HG03135 (cell line): Measurements from ENCODE around the gene EVL.

ENCODE experiments used
- ATAC-seq: cut with Tn5 transposase; IDR thresholded peaks from one replicate; pipeline ENCODE4 v1.9.1; 2021; ENCODE audit warnings: mild to moderate bottlenecking, moderate library complexity; ENCODE audit not compliant: unreplicated experiment

Gene EVL

DNA sequence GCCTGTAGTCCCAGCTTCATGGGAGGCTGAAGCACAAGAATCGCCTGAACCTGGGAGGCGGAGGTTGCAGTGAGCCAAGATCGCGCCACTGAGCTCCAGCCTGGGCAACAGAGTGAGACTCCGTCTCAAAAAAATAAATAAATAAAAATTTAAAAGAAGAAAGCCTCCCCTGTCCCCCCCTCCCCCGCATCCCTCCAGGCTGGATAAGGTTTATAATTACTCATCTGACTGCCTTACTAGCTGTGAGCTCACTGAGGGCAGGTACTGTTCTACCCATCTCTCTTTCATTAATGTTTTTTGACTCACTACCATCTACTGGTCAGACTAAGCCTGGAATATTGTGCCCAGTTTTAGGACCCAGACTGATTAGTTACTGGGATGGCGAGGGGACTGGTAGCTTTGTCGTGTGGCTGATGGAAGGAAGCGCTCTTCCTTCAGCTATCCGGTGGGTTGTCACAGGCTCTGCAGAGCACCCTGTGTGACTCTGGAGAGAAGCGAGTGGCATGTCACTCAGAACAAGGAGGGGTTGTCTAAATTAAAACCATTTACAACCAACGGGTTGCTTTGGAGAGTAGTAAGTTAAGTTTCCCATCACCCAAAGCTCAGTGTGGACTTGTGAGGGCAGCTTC lies 16.9 kb downstream of the EVL start:
- no peak for ATAC-seq

DNA sequence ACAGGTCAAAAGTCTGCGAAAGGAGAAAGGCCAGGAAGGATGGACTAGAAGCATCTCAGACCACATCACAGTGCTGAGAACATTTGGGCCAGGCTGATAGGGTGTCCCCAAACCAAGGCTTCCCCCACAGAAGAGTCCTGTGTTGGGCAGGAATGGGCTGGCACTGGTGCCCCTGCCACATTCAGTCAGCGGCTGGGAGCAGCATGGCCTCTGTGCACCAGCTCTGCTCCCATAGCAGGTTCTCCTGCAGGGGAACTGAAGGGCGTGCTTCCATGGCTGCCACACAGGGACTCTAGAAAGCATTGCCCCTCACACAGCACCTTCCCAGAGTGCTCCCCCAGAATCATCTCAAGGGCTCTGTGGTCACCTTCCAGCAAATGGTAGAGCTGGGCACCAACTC lies 17.5 kb downstream of the EVL start:
- ATAC-seq: no peak

DNA sequence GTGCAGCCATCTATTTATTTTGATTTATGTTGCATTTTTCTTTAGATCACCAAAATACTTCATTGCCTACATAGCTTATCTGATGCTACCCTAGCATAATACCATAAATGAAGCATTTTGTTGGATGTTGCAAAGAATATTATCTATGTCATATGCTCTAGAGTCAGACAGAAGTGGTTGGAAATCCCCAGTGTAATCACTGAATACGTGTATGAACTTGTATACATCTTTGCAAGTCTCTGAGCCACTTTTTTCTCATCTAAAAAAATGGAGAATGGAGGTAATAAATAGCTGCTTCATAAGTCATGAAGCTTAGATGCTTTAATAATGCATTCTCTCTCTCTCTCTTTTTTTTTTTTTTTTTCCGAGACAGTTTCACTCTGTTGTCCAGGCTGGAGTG lies 18.5 kb downstream of the EVL start:
- no peak for ATAC-seq

DNA sequence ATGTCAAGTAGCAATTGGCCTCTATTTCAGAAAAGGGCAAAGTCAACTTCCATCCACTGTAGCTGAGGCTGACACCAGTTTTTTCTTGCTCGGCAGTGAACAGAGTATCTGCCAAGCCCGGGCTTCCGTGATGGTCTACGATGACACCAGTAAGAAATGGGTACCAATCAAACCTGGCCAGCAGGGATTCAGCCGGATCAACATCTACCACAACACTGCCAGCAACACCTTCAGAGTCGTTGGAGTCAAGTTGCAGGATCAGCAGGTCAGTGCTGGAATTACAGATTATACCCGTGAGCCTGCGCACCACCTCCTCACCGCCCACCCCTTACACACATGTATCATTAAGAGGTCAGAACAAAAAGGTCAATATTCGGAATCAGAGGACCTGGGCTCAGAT lies 19.4 kb downstream of the EVL start:
- no peak for ATAC-seq

DNA sequence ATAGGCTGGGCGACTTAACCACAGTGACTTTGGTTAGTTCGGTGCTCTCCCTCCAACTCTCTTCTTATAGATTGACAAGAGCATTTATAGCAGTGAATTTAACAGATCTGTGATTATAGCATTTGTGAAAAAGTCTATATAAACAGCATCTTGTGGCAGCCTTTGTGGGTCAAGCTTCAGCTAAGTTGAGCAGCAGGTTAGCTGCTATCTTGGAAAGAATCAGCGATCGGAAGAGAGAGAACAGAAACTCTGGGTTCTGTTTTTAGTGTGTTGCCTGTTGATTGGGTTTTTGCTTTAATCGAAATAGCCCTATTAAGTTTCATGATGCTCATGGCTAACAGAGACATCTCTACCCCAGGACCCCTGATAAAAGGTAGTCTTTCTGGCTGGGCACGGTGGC lies 20.2 kb downstream of the EVL start:
- ATAC-seq: no peak

DNA sequence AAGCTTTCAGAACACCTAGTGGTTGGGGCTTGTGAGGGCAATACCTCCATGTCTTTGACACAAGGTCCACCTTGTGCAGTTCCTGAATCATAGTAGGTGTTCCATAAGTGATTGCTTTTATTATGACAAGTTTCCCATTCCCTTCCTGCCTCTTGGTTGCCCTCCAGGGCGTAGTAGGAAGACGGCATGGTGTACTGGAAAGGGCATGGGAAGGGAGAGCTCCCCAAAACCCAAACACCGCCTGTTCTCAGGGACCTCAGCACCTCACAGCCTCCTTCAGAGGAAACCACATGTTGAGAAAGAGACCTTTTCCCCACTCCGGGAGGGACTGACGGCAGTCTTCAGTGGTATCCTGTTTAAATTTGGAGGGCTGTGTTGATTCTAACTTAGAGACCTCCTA lies 21.1 kb downstream of the EVL start:
- ATAC-seq: no peak

DNA sequence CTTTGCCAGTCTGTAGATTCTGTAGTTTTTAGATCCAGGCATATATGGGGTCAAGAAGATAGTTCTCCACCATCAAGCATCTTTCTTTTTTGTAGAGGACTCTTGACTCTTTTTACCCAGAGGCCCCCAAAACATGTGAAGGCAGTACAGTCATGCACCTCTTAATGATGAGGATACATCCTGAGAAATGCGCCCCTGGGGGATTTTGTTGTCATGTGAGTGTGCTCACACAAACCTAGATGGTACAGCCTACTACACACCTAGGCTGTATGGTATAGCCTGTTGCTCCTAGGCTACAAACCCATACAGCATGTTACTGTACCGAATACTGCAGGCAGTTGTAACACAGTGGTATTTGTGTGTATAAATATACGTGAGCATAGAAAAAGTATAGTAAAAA lies 23.0 kb downstream of the EVL start:
- ATAC-seq: no peak

DNA sequence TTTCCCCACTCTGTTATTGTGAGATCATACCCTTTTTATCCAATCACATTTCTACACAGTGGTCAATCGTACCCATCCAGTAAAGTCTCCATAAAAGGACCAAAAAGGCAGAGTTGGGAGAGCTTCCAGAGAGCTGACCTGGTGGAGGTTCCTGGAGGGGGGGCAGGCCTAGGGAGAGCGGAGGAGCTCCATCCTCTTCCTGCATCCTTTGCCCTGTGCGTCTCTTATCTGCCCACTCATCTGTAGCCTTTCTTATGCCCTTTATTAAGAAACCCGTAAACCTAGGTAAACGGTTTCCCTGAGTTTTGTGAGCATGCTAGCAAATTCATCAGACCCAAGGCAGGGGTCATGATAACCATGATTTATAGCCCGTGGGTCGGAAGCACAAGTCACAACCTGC lies 26.2 kb downstream of the EVL start:
- ATAC-seq: no peak

DNA sequence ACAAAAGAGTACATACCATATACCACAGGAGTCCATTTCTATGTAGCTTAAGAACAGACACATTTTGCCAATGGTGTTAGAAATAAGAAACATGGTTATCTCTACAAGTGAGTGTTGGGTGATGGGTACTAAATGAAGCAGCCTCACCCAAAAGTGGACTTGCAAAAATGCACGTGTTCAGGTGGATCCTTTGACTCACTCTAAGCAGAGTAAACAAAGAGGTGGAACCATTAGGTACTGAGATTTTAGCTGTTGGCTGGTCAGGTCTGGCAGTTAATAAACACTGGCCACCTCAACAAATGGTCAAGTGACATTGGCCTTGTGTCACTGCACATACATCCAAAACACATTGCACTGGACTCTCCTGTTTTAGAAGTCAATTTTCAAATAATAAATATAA lies 27.6 kb downstream of the EVL start:
- ATAC-seq: no peak

DNA sequence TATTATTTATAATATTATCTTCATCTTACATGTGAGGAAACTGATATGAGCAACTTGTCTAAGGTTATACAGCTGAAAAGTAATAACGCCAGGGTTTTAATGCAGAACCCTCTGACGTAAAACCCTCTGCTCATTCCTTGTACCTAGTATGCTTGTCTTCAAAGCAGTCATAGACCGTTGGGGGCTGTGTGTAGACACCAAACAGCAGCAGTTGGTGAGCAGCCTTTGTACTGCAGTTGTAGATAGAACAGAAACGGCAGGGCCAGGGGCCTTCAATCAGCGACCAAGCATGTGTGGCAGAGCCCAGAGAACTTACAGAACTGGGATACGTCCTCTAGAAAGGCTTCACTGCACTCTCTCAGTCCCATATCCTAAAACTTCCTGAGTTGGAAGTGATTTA lies 28.1 kb downstream of the EVL start:
- no peak for ATAC-seq

DNA sequence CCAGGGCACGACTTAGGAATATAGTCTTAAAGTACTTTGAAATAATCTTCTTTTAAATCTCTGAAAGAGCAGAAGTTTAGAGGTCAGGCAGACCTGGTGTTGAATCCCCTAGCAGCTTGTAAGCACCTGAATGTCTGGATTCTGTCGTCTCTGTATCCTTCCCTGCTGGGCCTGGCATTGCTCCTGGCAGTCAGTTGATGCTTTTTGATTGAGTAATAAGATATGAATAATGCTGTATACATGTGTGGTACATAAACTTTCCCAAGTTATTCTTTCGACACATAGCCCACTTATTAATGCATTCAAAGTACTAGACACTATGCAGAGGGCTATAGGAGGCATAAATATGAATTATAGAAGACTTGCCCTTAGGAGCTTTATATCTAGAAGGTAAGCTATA lies 31.4 kb downstream of the EVL start:
- ATAC-seq: no peak

DNA sequence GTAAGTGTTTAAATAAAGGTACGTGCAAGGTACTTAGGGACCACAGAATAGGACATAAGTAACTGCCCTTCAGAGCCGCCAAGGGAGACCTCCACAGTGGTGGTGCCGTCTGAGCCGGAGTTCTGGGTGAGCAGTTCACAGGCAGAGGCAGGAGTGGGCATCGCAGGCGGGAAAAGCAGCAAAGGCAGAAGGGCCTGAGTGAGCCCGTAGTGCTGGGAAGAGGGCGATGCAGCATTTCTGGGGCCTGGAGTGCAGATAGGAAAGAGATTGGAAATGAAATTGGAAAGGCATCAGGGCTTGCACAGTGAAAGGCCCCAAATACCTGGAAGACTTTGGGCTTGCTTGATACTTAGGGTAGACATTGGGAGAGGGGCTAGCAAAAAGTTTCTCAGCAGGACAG lies 32.9 kb downstream of the EVL start:
- no peak for ATAC-seq

DNA sequence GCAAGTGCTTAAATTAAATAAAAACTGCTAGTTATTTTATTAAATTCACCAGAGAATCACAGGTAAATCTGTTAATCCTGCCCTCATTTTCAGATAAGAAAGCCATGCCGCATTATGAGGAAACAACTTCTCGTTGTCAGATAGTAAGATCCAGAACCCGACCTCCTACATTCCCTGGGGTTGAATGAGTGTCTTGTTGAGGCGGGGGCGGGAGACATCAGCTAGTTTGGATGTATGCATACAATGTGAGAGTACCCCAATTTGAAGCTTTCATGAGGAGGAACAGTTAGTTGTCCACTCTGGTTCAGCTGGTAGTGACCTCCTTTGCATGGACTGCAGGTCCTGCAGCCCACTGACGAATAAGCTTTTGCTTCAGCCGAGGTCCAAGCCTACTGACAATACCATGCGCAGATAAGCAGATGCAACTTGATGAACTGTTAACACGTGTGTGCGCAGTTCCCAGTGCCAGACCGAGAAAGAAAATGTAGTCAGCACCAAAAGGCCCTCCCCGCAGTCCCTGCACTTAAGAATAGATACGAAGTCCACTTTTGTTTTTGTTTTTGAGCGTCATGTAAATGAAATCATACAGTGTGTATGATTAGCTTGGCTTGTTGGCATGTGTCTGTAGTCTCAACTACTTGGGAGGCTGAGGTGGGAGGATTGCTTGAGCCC lies 34.9 kb downstream of the EVL start:
- no peak for ATAC-seq

DNA sequence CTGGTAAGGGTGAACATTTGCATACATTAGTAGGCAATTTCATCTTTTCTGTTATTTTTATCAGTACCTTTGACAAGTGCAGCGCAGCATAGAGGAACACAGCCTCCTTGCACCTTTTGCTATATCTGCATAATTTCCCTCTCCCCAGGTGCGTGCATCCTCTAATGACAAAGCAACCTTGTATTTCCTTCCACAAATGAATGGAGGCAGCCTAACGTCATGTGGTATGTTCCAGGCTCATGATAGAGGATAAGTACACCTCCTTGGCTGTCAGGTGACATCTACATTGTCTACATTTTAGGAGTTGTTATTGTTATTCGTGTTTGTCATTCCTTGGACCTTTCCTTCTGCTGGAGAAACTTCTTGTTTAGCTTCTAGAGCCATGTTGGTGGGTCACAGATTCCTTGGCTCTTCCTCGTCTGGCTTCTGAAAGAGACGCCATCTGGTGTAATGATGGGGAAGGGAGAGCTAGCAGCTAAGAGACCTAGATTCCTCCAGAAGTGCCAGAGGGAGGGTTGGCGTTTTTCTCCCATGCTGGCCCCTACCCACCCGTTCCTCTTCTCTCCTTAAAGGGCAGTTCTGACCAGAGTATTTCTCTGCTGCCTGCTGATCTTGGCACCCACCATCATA lies 37.0 kb downstream of the EVL start:
- ATAC-seq: no peak

DNA sequence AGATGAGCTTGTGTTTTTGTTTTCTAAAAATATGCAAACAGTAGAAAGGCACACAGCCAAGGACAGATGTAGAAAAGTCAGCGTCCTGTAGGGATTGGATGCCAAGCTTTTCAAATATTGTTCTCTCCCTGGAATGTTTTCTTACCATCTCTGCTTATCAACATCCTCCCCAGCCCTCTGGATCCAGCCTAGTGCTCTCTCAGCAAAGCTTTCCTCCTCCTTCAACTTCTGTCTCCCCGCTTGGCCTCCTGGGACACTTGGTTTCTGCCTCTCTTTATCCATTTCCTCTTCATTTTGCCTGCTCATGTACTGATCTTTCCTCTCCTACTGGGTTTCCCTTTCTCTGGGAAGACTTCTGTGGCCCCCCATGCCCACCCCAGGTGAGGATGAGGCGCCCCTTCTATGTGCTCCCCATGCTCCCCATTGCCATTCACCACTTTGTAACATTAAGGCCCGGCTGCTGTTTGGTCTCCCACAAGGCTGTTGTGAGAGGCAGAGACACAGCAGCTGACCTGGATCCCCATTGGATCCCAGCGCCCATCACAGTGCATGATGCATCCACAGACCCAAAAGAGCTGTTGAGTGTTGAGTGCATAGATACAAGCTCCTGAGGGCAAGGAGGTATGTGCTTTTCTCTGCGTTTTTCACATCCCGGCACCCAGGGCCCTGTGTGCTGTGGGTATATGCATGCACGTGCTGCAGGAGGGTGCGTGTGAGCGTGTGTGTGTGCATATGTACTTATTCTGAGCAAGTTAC lies 38.2 kb downstream of the EVL start:
- no peak for ATAC-seq

DNA sequence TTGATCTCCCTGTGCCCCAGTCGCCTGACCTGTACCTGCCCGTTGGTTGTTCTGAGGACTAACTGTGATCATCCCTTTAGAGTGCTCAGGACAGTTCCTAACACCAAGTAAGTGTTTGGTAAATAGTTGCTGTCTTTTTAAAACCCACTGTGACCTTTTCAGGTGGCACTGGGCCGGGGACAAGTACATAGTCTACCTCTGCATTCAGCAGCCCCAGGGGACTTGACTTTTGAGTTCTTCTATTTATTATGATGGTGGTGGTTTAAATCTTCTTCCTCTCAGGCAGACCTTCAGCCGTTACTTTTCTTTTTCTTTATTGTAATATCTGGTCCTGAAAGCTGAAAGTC lies 38.8 kb downstream of the EVL start:
- ATAC-seq: no peak

DNA sequence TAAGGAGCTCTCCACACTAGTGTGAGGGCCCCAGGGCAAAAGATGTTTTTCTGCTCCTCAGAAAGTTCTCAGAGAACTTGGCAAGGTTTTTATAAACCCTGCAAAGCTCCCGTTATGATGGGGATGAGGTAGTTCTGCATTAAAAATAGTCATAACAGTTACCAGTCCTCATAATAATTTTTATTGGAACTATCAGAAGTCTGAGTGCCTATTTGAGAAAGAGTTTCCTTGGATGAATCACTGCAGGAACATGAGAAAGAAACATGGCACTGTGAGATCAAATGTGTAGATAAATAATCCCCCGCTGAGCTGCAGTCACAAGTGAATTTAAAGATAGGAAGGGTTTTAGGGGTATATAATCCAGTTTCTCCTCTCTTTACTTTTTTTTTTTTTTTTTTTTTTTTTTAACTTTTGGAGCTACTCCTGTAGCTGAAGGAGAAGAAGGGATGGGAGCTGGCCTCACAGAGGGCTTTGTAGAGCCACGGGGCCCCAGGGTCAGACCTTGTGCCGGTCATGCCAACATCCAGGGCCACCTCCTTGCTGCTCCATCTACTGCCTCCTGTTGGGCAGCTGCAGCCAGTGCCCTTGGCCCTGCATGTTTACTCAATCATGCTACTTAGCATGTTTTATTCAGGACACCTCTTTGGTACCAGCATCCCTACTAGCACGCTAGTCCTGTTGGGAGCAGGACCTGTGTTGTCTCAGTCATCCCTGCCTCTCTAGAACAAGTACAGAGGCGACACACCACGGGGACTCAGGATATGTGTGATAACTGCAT lies 39.5 kb downstream of the EVL start:
- no peak for ATAC-seq

DNA sequence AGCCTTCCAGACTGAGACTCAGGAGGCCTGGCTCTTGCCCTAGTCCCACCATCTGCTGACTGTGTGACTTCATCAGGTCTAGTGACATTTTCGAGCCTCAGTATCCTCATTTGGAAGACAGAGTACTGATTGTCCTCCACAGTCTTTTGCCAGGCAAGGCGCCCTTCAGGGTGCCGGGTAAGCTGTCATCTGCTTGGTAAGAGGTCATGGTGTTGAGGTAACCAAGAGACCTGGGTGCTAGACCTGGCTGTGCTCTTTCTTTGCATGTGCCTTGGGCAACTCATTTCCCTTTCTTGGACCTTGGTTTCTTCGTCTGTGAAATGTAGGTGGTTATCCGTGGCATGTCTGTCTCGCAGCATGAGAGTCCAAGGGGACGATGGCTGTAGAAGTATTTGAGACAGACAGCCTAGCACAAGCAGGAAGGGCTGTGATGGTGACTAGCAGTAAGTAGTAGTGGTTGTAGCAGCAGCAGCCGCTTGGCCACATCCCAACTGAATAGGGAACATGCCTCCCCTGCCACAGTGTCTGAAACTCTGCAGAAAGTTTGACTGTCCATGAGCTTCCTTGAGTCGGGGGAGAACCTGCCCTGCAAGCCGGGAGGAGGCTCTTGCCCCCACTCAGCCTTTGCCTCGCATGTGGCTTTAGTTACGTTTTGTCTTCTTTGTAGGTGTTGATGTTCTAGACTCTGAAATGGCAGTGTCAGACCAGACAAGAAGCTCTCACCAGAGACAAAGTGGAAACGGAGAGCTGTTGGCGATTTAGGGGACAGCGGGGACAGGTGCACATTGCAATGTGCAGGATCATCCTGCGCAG lies 40.3 kb downstream of the EVL start:
- ATAC-seq: no peak

DNA sequence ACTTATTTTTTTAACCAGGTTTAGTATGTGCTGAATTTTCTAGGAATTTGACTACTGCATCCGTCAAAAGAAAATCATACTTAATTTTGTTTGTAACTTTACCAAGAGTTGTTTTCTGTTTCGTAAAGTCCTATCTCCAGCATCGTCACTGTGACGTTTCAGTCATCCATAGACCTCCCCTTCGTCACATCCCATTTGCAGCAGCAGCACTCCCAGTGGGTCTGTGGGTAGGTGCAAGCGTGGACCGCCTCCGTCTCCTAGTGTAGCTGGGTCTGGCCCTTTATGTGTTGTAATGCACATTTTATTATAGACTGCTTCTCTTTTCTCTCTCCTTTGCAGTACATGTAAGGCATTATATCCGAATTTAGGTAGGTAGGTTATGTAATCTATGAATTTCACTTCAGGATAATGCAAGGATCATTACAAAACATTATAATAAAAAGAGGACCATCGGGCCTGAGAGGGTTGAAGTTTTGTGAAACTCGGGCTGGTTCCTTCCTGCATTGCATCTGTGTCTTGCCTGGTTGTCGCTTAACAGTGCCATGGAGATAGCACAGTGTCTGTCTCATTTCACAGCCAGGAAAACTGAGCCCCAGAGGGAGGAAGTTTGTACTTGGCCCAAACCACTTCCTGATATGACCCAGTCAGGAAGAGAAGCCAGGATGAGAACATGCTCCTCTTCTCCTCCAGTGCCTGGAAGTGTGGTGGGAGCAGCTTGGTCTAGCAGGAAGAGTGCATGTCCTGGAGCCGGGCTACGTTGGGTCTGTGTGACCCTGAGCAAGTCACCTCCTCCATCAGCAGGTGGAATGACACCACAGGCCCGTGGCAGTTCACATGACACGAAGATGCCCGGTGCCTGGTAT lies 41.3 kb downstream of the EVL start:
- no peak for ATAC-seq

DNA sequence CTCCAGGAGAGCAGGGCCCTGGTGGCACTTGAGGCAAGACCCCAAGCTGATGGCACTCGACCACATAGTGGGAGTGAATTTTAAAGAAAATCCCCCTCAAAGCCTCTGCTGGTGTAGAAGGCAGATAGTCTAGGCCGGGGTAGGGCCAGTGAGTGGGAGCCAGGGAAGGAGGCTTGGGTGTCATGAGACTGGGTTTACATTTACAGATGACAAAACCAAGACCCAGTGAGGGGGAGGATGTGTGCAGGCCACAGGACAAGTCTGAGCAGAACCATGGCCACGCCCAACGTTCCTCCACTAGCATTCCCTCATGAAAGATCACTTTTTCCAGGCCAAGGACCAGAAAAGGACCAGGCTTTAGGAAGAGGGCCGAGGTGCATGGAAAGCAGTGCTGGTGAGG lies 42.0 kb downstream of the EVL start:
- no peak for ATAC-seq
